DMS153 (cell line): ENCODE results near the gene FAM133A.

Experiments used
- DNase-seq: peaks from one replicate; lab custom pipeline; 2025; lab: John Stamatoyannopoulos, UW

FAM133A gene

DNA sequence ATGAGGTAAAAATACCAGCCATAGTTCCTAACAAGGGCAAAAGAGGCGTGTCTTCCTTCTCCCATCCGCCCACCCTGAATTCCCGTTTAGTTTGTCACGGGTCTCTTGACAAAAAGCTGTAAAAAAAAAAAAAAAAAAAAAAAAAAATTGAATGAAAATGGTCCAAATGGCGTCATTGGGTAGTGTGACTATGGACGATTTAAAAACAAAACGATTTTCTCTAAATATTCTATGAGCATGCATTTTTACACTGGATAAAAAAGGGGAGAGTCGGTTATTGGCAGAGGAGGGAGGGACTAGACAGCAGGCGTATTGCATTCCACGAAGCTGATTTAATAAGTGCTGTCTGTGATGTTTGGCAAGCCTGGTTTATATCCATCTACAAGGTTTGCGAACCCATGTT, at the start of gene FAM133A:
TSS of gene FAM133A (plus strand) at position 338 of the 403 bp plus-strand sequence. CDS start 35,214 bp downstream, outside the sequence.
- no peak for DNase-seq

GRCh38 chrX:93637591-93637990, 36.4 kb upstream of the FAM133A start:
- no peak for DNase-seq

GRCh38 chrX:93649381-93649780, 24.6 kb upstream of the FAM133A start:
- no peak for DNase-seq

DNA sequence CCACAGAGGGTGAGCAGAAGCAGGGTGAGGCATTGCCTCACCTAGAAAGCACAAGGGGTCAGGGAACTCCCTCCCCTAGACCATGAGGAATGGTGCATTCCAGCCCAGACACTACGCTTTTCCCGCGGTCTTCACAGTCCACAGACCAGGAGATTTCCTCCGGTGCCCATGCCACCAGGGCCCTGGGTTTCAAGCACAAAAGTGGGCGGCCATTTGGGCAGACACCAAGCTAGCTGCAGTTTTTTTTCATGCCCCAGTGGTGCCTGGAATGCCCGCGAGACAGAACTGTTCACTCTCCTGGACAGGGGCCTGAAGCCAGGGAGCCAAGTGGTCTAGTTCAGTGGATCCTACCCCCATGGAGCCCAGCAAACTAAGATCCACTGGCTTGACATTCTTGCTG, 13.4 kb upstream of the FAM133A start:
- no peak for DNase-seq

GRCh38 chrX:93673056-93673868, 744 bp upstream of the FAM133A start, which contains the start of gene NAP1L3:
NAP1L3 (minus strand) TSS chrX:93673578; CDS start chrX:93673304, 274 bp downstream.
- DNase-seq = peak; percentile 48

- no peak for DNase-seq
Measured at GRCh38 chrX:93695981-93696380, 22.0 kb downstream of the FAM133A start.

- no peak for DNase-seq
Measured at GRCh38 chrX:93703701-93704100, 29.7 kb downstream of the FAM133A start.

DNA sequence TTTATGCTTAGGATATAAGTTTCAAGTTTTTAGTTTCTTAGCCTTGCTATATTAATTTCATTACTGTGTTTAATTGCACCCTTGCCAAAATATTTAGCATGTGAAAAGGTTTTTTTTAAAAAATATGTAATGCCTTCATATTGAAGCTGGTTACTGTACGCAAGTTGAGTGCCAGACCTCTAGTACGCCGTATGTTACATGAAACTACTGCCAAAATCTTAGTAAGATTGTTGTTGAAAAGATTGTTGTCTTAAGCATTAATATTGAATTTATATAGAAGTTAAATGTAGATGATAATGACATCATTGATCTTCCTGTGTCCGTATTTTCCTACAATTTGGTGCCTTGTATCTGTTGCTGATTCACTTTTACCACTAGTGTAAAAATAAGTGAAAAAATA, 37.1 kb downstream of the FAM133A start:
- no peak for DNase-seq

DNA sequence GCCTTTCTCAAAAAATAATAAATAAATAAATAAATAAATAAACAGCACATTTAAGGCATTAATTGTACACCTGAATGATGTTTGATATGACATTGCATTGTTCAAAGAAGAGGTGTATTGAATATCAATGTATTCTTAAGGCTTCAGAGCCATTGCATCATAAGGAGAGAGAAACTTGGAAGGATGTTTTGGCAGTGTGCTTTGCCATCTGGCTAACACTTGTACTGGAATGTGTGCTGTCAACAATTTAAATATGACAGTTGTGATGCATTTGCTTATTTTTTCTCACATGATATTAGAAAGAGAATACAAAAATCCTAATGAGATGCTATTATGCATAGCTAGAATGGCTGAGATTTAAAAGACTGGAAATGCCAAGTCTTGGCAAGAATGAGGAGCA, 67.8 kb downstream of the FAM133A start:
- DNase-seq = no peak

- DNase-seq = no peak
Measured at GRCh38 chrX:93760163-93760562, 86.2 kb downstream of the FAM133A start.
